HG02610 (cell line): ENCODE results near the gene TBL2.
A peak's percentile ranks its signal among the peaks of the same experiment; 100 is the strongest.
"Not testable (repeated sequence)": the region's sequence is repeated elsewhere in the genome, so short reads cannot be mapped to it uniquely, and the experiment has no call there.

Experiments used
- ATAC-seq: cut with Tn5 transposase; IDR thresholded peaks from one replicate; pipeline ENCODE4 v1.9.1; 2021; ENCODE audit warnings: mild to moderate bottlenecking, moderate library complexity; ENCODE audit not compliant: unreplicated experiment

Gene TBL2

DNA sequence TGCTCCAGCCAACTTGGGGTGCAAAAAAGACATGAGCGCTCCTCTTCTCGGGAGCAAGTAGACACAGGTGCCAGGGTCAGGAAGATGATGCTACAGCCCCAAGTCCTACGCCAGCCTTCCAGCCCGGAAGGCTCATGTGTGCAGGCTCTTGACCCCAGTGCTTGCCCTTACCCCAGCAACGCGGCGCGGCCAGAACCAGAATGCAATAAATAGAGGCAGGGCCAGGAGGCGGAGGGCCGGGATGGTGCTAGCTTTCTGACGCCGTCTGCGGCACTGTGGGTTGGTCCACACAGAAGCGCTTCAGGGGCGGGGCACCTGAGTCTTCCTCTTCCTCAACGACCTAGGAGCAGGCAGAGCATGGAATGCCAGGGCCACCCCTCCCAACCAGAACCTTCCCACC lies 41.3 kb downstream of the TBL2 start:
- ATAC-seq: no peak

DNA sequence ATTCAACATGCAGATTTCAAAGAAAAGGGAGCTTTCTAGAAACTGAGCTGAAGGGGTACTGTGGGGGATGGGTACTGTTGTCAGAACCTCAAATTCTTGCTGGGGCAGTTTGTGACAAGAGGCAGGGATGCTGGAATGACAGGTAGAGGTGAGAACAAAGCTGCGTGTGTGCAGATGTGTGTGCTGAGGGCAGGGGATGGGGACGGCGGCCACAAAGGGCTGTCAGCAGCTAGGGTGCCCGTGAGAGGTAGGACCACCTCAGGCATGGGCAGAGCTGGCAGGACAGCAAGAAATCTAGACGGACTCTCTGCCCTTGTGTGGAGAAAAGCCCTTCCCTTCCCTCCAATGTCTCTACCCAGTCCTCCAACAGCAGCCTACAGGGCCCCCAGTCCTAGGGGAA lies 41.9 kb downstream of the TBL2 start:
- ATAC-seq: no peak

DNA sequence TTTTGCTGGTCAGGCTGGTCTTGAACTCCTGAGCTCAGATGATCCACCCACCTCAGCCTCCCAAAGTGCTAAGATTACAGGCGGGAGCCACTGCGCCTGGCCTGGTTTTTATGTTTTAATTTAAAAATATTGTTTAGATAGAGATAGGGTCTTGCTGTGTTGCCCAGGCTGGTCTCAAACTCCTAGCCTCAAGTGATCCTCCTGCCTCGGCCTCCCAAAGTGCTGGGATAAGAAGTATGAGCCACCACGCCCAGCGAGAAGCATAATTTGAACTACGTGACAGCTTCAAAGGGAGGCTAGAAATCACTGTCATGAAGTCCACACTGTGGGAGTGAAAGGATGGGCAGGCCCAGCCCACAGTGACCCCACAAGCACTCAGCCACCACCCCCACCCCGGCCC lies 42.5 kb downstream of the TBL2 start:
- ATAC-seq: not testable (repeated sequence)

DNA sequence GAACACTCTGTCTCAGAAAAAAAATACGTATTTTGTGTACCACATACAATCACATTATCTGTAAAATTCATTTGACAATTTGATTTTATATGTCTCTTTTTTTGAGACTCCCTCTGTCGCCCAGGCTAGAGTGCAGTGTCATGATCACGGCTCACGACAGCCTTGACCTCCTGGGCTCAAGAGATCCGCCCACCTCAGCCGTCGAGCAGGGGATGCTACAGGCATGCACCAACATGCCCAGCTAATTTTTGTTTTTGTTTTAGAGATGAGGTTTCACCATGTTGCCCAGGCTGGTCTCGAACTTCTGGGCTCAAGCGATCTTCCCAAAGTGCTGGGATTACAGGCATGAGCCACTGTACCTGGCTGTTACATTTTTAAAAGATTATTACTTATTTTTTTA lies 44.6 kb downstream of the TBL2 start:
- ATAC-seq: no peak

DNA sequence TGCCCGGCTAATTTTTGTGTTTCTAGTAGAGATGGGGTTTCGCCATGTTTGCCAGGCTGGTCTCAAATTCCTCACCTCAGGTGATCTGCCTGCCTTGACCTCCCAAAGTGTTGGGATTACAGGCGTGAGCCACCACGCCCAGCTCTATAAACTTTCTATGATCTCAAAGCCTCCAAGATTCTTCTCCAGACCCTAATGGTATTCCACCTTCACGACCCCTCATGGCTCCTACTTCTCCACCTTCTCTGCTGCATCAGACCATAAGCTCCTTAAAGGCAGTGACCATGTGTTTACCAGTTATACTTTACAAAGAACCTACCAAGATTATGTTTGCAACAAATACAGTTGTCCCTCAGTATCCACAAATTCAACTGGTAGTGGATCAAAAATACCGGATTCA lies 46.2 kb downstream of the TBL2 start:
- no peak for ATAC-seq

DNA sequence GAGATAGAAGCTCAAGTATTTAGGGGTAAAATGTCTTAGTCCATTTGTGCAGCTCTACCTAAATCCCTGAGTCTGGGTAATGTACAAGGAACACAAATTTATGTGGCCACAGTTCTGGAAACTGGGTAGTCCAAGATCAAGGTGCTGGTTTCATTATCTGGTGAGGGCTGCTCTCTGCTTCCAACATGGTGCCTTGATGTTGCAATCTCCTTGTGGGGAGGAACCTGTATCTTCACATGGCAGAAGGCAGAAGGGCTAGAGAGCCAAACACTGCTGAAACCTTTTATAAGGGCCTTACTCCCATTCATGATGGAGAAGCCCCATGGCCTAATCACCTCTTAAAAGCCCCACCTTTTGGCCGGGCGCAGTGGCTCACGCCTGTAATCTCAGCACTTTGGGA lies 47.6 kb downstream of the TBL2 start:
- ATAC-seq: no peak

DNA sequence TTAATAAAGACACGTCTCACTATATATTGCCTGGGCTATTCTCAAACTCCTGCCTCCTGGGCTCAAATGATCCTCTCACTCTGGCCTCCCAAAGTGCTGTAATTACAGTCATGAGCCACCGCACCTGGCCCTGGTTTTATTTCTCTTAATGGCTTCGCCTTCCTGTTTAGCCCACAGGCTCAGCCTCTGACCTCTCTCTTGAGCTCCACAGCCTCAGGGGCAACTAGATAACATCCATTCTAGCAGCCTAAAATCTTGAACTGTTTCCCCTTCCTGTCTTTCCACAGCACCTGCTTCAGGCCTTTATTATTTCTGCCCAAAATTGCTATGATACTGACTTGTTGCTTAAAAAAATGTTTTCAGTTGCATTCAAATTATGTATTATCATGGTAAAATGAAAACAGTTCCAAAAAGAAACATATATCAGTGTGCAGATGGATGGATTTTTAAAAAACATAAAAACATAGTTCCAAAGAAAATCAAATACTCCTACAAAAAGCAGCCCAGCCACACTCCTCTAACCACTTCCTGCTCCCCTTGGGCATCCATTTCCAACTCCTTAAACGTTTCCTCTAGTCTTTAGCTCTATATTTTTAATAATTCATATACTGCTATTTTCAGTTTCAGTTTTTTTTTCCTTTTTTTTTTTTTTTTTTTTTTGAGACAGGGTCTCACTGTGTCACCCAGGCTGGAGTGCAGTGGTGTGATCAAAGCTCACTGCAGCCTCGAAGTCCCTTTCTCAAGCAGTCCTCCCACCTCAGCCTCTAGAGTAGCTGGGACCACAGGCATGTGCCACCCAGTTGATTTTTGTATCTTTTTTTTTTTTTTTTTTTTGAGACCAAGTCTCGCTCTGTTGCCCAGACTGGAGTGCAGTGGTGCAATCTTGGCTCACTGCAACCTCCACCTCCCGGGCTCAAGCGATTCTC lies 51.2 kb downstream of the TBL2 start:
- ATAC-seq: no peak

DNA sequence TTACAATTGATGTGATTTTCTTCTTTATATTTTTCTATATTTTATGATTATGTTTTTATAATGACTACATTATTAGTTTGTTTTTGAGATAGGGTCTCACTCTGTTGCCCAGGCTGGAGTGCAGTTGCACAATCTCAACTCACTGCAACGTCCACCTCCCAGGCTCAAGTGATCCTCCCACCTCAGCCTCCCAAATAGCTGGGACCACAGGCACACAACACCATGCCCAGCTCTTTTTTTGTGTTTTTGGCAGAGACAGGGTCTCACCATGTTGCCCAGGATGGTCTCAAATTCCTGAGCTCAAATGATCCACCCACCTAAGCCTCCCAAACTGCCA lies 52.3 kb downstream of the TBL2 start:
- not testable (repeated sequence) for ATAC-seq

DNA sequence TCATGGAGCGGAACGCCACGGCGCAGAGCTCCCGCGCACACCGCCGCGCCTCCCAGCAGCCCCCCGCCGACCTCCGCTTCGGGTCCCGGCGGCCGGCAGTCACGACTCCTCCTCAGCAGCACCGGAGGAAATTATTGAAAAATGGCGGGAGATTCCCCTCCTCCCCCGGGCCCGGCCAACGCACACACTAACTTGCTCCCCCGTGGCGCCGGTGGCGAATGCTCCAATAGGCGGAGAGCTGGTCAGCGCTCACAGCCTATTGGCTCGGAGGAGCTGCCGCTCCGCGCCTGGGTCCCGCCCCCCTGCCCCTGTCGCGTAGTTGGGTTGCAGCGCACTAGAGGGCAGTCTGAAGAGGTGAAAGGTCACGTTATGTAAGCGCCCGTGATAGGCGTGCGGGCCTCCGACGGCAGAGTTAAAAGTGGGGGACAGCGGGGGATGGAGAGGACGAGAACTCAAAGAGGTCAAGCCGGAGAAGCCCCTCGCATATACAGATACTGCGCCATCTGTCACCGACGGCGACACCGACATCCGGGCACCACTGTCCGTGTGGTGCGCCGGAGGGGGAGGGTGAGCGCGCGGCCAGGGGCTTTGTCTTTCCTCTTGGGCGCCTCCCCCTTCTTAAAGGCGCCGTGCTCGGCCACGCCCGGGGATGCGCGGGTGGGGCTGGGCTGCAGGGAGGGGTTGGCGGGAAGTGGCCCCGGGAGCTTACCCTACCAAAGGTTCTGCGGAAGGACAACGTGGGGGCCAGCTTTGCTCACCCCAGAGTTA lies 56.1 kb downstream of the TBL2 start, which contains the start of gene BAZ1B:
Gene BAZ1B (minus strand): TSS at position 189 of the 768 bp plus-strand sequence. CDS start 360 bp downstream, outside the sequence.
- peak; percentile 88 for ATAC-seq

DNA sequence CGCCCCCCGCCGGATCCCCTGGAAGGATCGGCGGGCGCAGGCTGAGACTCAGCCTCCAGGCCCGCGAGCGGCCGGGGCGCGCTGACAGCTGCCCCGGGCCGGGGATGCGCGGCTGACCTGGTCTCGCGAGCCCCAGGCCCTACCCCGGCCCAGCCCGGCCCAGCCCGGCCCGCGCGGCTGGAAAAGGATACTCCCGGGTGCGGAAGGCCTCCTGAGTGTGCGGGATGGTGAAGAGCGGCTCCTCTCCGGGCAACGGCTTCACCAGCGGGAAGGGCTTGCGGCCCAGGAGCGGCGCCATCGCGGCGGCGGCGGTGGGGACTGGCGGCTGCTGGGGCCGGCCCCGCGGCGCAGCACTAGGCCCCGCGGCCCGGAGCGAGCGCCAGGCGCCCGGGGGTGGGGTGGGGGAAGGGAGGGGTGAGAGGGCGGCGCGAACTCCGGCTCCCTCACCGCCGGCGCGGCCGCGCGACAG lies 56.7 kb downstream of the TBL2 start:
- peak; percentile 43 for ATAC-seq

DNA sequence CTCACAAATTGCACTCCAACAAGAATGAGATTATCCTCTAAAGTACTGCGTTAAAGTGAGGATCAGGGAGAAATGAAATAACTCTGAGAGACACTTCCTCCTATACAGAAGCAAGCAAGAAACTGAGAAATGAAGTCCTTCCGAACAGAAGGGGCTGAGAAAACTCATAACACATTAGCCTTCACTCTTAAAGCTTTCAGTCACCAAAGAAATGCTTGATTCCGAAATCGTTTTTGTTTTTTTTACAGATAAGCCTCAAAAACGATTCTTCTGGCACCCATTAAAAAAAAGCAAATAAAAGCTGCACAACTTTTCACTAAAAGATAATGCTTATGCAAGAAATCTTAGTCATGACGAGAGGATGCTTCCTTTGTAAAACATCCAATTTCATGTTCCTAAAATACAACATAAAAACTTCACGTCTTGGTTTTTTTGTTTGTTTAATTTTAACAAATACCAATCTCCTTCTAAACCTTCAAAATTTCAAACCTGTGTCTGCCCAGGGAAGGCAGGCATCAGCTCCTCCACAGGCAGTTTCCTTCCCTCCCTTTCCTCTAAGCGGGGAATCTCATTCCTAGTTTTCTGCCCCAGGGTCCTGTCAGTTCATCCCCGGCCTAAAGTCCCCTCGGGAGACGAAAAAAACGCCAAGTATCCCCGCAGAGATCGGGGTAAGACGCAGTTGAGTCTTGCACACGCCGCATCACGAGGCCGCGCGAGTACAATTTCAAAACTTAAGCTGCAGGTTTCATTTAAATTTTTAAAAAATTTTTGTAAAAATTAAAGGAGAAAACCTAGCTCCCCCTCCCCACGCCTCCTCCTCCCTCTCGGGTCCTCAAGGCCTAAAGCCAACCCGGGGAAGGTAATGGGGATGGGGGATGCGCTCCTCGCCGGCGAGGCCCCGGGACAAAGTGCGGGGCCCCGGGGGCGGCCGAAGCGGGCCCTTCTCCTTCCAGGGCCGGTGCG lies 57.4 kb downstream of the TBL2 start:
- peak; percentile 0 for ATAC-seq

DNA sequence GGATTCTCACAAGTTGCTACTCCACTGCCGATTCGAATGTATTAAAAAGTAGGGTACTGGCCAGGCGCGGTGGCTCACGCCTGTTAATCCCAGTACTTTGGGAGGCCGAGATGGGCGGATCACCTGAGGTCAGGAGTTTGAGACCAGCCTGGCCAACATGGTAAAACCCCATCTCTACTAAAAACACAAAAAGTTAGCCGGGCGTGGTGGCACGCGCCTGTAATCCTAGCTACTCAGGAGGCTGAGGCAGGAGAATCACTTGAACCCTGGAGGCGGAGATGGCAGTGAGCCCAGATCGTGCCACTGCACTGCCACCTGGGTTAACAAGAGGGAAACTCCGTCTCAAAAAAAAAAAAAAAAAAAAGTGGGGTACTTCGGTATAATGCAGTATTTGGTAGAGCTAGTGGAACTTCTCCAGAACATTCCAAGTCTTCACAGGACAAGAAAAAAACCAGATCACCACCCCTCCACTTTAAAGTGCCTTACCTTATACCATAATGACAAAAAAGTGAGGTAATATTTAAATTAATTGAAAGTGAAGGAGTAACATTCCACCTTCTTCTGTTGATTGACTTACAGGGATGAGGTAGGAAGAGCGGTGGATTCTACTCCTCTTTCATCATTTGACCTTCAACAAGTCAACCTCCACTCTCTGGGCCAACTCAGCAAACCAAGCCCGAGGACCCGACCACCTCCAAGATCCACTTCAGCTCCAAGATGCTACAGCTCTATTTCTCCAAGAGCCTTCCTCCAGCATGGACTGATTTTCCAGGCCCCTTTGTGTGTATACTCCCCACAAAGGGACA lies 58.3 kb downstream of the TBL2 start:
- ATAC-seq: no peak

DNA sequence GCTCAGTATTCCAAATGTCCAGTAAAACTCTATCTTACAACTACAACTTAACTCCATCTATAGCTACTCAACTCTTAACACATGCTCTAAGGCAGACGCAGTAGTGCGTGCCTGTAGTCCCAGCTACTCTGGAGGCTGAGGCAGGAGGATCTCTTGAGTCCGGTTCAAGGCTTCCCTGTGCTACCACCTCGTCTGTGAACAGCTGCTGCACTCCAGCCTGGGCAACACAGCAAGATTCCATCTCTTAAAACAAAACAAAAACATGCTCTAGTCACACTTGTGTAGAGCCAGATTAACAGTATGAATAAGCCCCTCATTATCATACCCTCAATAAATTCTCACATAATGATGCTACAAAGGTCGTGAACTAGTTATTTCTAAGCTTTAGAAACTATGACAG lies 59.9 kb downstream of the TBL2 start:
- ATAC-seq: no peak
